Left kidney (tissue), 8 donors: Measurements from ENCODE around the gene OR6A2. TPM values are rescaled to one million over a fixed set of nuclear protein-coding genes. Genes with fewer than 3 reads are reported as not detected.
"Not testable (repeated sequence)": the region's sequence is repeated elsewhere in the genome, so short reads cannot be mapped to it uniquely, and the experiment has no call there.

ENCODE experiments used
- DNase-seq: peaks from one replicate; pipeline ENCODE4 v3.0.0-alpha.2; 2013
- long read RNA-seq, 8 donors: transcript quantifications; one replicate each; lab custom pipeline, GENCODE V29; 2026
- polyA plus RNA-seq: library from polyadenylated mRNA; unstranded; fragments of 120-200 nt; gene quantifications from one replicate; pipeline ENCODE4 v1.2.1, GENCODE V29; 2013; ENCODE audit not compliant: insufficient read length

The OR6A2 gene
- polyA plus RNA-seq, result 0.07 TPM
- long read RNA-seq, donor 1, result 0 reads
- long read RNA-seq, donor 2, result 0 reads
- long read RNA-seq, donor 3, result 0 reads
- long read RNA-seq, donor 4, result 0 reads
- long read RNA-seq, donor 5, result 0 reads
- long read RNA-seq, donor 6, result 0 reads
- long read RNA-seq, donor 7, result 0 reads
- long read RNA-seq, donor 8, result 0 reads

DNA sequence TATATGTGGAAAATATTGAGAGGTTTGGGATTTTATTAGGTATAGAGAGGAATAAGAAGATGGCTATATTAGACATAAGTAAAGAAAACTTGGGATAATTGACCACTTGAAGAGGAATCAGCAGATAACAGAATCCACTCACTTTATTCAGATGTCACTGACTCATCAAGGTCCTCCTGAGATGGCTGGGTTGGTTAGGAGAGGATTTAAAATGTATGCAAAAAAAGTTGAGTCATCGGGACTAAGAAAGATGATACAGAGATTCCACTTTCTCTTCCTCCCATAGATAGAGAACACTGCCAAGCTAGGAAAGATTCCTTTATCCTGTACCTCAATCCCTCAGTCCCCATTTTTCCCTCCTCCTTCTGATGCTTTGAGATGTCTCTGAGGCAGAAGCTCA, at the start of gene OR6A2:
OR6A2 (minus strand) TSS at position 288 of the 400 bp plus-strand sequence. CDS start 3,981 bp downstream, outside the sequence.
- no peak for DNase-seq

DNA sequence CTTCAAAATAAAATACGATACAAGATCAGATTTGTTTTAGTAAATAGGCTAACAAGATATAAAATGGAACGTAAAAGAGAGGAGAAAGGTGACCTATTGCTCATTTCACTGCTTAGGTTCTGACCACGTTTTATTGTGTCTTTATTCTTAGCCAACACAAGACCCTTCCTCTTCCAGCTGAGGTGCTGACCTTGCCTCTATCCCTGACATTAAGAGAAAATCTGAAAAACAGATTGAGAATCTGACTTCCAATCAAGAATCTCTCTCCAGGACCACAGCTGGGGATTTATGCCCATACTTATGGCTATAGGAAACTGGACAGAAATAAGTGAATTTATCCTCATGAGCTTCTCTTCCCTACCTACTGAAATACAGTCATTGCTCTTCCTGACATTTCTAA, 45.9 kb upstream of the OR6A2 start, which contains the start of gene OR10A5:
OR10A5 (plus strand) TSS at position 301 of the 400 bp plus-strand sequence; CDS start at position 301, 0 bp downstream.
- DNase-seq, result no peak

DNA sequence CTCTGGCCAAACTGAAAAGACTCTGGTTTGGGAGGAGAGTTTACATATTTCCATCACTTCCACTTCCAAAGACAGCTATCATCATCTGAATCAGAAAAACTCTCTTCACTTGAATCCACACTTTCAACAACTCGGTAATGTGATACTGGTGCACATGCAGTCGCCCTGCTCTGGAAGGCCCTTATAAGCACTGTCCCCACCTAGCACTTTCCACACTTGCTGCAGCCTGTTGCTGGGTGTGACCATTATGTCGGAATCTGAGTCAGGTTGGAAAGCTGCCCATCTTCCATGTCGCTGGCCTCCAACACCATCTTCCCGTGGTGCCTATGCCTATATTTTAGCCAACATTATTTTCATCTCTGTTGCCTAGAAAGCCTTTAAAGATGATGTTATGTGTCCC, 44.9 kb upstream of the OR6A2 start:
- no peak for DNase-seq

DNA sequence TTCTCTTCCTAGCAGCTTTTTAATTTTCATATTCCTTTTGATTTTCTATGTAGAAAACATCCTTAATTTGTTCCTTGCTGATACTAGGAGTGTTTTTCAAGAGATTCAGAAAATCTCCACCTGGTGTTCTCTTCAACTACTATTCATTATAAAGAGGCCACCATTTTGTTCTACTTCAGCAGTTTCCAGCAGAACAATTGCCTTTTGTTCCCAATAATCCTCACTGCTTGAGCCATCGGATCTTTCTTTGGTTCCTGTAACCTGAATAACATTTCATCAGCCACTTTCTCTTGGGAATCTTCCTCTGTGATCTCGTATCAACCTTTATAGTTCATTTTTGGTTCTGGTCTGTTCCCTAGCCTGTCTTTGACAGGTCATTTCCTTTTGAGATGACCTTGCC, 44.2 kb upstream of the OR6A2 start:
- no peak for DNase-seq

DNA sequence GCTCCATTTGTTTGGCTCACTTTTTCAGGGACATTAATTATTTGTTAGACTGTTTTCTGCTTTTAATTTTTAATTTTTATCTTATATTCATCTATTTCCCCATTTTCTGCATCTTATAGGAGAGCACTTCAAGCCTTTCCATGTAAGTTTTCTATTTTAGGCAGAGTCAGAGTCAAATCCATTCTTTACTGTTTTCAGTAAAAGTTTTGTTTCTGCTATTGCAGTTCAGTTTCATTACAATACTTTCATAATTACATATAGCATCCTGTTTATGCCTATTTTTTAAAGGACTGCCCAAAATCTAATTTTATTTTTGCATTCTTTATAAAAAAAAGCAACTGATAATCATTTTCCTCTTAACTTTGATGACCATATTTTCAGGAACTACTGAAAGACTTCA, 42.2 kb upstream of the OR6A2 start:
- DNase-seq, result no peak

DNA sequence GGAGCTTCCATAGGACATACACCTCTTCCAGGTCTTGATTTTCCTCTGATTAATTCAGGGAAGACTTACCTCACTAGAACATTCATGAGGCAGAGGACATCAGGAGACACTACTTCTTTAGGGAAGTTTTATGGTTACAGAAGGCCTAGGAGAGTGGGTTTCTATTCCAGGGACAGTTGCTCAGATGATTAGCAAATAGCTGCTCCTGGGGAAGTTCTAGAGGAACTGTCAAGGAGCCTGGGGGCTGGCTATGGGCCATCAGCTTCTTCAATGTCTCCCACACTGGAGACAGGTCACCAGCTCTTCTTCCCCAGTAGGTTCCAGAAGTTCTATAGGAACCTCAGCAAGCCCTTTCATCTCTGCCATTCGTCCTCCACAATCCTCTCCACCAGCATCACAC, 34.5 kb upstream of the OR6A2 start:
- no peak for DNase-seq

DNA sequence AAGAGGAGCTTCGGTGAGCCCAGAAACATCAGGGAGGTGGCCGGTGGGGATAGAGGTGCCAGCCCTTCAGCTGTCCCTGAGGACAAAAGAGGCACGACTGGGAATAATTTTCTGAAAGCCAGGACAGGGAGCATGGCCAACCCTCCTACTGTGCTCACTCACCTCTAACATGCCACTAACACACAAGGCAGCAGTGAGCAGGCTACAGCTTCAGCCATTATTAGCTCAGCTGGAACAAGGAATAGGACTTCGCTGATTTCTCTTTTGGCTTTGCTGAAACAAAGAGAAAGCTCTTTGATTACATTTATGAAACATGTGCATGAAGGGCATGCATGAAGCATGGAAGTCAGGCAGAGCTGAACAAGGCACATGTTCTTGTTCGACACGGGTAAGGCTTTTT, 33.9 kb upstream of the OR6A2 start:
- DNase-seq, result no peak

DNA sequence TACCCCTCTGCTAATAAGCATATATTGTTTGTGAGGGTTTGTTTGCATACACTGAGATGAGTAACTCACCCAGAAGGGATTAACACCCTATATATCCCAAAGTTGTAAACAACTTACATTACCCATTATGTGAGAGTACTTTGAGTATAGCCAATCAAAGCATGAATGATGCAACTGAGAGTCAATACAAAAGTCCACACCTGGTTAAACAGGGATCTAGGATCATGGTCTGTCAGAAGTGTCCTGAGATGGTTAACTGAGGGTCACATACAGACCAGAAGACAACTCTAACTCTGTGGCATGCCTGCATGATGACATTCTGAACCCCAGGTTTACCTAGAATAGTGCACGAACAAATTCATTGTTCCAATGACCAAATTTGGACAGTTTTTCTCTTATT, 28.6 kb upstream of the OR6A2 start:
- no peak for DNase-seq

DNA sequence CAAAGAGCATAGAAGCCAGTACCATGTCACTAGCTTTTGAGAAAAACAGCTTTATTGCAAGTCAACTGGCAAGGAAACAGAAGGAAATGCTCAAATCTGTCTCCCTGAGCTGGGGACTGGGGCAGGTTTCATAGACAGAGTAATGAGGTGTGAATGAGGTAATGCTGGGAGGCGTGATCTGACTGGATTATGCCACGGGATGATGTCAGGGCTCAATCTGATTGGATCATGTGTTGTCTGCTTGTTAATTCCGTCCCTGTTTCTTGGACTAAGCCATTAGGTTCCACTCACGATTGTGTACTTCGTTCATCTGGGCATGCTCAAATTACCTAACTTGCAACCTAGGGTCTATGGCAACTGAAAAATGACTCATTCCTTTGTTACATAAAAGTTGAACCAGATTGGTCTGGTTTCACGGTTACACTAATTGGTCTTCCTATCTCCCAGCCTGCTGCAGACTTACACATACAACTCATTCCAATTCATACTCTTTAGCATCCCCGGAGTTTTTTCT, 25.8 kb upstream of the OR6A2 start:
- DNase-seq, result no peak

DNA sequence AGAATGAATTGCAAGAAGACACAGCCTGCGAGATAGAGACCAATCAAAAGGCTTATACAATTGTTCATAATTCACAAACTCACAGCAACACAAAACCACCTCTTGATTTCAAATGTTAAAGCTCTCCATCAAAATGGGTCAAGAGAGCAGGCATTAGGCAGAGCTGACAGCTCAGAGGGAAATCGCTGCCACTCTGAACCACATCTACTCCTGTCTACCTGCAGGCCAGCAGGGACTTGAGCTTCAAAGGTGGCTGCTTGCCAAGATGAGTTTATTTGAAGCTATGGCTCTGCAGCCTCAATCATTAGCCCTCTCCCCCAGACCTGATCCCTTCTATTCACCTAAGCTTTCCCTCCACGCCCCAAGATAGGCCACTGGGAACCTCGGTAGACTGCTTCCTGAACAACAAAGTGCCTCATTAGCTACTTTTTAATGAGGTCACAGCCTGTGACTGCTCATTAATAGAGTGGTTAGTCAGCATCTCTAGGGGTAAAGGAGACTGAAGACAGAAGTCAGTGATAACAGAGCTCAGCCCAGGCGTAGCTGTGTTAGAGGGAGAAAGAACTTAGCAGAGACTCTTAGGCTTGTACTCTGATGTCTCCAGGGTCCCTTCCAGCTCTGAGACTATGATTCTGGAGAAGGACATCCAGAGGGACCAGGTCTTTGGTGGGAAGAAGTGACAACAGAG, 24.8 kb upstream of the OR6A2 start:
- no peak for DNase-seq

DNA sequence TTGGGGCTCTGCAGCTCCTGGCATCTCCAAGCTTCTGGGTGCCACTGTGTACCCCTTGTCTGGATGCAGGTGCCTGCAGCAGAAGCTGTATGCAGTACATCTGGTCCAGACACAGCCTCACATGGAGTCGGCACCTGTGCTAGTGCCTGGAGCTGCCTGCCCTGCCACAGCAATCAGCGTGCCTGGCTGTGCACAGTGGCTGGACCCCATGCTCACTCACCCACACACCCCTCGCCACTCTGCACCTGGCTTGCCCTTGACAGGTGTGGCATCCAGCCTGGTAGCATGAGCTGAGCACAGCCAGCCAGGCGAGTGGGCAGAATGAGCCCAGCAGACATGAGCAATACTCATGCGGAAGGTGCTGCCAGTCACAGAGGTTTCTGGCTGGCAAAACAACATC, 19.5 kb upstream of the OR6A2 start:
- DNase-seq, result no peak

DNA sequence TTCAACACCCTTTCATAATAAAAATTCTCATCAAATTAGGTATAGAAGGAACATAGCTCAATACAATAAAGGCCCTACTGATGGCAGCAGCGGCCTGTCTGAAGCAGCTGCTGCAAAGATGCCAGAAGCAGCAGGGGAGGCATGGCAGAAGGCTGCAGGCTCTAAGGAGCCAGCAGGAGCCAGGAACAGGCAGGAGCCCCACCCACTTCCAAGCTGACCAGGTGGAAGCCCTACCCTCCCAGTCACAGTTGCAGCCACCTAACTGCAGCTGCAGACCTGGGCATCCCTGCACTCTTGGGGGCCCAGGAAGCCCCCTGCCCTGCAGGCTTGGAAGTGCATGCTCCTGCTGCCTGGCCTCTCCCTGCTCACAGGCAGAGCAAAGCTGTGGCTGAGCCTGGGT, 18.2 kb upstream of the OR6A2 start:
- DNase-seq, result no peak

DNA sequence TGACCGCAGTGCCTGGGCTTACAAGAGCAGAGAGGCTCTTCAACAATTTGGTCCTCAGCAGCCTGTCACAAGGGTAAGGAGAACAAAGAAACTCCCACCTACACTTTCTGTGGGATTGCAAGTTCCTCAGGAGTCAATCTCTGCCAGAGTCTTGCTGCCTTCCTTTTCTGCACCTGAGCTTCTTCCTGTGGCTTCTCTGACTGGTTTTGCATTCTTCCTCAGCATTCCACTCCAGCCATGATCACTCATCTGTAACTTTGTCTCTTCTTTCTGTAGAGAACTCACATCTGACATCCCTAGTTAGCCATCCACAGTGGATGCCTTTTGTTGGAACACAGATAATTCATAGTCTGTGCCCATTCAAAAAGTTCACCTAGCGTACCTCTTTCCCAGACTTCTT, 14.2 kb upstream of the OR6A2 start:
- DNase-seq, result no peak

DNA sequence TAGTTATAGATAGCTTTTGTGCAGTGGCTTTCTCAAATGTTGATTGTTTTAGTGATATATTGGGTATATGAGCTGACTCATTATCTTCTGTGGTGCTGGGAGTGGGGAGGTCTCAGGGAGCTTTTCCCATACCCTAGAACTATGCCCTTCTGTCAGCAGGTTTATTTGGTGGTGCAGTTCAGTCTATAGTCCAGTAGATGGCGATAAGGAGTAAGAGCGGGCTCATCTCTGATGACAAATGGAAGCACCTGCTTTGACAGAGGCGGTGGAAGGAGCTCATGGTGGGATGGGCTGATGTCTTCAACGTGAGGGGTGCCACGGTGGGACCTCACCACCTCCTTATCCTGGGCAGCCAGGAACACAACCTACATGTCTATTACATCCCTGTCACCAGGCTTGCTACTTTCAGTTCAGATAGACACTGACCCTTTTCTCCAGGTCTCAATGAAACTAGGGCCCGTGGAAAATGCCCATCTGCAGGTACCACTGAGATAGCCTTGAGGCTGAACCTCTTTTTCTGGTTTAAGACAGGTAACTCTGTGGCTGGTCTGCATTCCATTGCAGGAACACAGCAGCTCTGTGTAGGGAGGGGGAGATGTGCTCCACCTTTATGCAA, 13.0 kb upstream of the OR6A2 start:
- peak; percentile 20 for DNase-seq

DNA sequence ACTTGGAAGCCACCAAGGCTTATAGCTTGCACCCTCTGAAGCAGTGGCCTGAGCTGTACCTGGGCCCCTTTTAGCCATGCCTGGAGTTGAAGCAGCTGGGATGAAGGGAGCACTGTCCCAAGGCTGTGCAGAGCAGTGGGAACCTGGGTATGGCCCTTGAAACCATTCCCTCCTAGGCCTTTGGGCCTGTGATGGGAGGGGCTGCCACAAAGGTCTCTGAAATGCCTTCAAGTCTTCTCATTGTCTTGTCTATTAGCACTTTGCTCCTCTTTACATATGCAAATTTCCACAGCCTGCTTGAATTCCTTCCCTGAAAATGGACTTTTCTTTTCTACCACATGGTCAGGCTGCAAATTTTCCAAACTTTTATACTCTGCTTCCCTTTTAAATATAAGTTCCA, 1.6 kb upstream of the OR6A2 start:
- DNase-seq, result not testable (repeated sequence)

DNA sequence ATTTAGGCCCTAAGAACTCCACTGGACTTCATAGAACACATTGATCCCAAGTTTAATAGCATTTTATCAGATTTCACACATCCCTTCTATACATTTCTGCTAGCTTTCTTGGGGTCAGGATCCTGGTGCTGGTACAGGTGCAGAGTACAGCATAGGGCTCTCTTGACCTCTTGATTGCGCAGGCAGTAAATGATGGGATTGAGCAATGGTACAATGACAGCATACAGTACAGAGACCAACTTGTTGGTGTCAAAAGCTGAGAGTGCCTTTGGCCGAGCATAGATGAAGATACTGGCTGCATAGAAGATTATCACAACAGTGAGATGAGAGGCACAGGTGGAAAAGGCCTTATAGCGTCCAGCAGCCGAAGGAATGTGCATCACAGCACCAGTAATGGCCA, 4.8 kb downstream of the OR6A2 start:
- DNase-seq, result no peak

DNA sequence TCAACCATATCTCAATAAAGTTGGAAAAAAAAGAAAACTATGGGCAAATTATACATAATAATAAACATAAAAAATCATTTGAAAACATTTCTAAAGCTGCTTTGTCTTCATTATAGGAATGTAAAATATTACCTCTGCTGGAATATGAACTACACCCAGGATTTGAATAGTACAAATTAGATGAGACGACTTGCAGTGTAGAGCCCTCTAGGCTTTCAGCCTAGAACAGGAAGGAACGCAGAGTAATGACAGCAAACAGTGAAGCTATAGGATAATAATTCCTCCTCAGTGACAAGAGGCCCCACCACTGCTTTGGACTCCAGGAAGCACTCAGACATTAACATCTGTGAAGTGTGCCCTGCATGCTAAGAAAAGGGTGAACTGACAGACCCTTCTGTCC, 8.9 kb downstream of the OR6A2 start:
- DNase-seq, result no peak

DNA sequence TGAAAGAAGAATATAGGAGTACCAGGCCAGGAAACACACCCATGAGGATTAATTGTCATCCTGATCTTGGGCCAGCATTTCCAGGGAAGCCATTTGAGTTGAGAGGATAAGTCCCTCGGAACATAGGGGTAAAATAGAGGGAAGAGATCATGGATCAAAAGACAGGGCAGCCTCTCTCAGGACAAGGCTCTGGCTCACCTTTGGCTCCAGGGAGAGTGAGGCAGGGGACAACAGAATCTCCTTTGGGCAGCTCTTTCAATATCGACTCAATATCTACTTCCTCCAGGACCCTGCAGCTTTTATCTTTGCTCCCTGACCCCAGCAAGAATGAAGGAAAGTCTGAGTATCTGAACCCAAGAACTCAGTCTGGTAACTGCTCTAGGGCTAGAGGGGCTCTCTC, 16.8 kb downstream of the OR6A2 start, which contains the start of gene OR2AG1:
OR2AG1 (plus strand) TSS at position 301 of the 400 bp plus-strand sequence. CDS start 2,018 bp downstream, outside the sequence.
- no peak for DNase-seq

DNA sequence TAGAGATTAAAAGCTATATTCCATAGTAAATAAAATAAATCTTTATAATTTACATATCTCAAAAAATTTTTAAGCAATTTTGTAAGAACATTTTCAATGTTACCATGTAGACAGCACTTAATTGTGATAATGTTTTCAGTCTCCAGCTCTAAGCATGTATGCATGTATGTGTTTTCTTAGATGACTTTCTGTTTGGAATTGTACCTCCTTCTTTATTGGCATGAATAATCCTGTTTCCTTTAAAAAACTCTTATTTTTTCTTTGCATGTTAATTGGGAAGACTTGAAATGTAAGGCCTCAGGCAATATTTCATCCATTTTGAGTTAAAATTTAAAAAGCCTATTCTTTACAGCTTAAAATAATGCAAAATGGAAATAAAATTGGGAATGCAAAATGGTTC, 18.7 kb downstream of the OR6A2 start:
- no peak for DNase-seq

DNA sequence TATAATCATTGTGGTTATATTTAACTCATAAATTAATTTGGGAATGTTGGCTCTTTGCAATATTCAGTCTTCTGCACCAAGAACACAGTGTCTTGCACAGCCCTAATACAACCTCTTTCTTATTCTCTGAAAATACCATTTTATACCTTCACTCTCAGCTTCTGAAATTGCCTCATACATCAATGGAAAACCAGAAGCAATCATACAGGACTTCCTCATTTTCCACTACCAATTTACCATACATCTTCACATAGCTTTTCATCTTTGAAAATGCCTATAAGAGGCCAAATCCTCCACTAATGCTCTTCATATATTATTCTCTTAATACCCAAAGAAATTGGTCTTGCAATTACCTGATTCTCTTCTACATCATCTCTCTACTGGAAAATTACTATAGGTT, 21.0 kb downstream of the OR6A2 start:
- no peak for DNase-seq

DNA sequence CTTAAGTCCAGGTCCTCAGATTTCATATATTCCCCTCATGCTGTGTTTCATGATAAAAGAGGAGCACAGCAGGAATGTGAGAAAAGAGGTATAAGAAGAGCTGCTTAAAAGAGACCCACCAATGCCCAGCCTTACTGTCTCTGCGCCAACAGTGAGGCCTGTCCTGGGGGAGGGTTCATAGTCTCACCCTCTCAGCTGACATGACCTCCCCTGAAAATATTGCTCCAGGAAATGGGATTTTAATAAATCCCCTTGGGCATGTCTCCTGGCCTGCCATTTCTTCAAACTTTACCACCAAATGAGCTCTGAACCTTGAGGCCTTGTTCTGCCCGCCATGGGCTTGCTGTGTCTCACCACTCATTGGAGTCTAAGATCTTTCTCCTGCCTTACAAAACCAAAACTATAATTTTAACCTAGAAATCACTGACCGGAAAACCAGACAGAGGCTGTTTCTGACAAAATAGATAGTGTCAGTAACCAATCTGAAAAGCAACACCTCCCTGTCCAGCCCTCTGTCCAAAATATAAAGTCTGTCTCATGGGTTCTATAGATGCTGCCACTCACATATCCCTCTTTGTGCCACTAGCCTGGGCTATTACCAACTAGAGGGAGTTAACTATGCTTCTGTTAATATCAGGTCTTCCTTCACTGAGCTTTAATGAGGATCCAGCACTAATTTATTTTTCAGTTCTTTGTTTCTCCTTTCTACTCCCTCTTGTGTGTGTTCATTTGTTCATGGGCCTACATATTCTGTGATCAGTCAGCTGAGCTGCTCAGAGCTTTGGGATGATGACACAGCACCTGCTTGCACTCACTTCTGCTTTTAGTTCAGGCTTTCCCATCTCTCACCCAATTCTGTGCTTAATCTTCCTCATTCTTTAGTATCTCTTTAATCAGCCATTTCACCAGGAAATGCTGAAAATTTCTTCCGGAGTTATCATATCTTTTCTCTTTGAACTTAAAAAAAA, 27.3 kb downstream of the OR6A2 start, which contains the start of gene OR2AG2:
OR2AG2 (minus strand) TSS at position 51 of the 968 bp plus-strand sequence. CDS start 3,019 bp downstream, outside the sequence.
- DNase-seq, result no peak
